Stimulated activated CD4-positive, alpha-beta T cell treated with anti-CD3 and anti-CD28 coated beads, Interleukin-15, amount 100 ng/mL, for 48 hours (primary cell): ENCODE results near the gene CLEC16A.
"Not testable (repeated sequence)": the region's sequence is repeated elsewhere in the genome, so short reads cannot be mapped to it uniquely, and the experiment has no call there.

ENCODE experiments used
- DNase-seq, 2 donors: peaks; one replicate each; pipeline ENCODE4 v3.0.0-alpha.2; 2020; ENCODE audit warnings: low read depth in 2 of 2

Gene CLEC16A

DNA sequence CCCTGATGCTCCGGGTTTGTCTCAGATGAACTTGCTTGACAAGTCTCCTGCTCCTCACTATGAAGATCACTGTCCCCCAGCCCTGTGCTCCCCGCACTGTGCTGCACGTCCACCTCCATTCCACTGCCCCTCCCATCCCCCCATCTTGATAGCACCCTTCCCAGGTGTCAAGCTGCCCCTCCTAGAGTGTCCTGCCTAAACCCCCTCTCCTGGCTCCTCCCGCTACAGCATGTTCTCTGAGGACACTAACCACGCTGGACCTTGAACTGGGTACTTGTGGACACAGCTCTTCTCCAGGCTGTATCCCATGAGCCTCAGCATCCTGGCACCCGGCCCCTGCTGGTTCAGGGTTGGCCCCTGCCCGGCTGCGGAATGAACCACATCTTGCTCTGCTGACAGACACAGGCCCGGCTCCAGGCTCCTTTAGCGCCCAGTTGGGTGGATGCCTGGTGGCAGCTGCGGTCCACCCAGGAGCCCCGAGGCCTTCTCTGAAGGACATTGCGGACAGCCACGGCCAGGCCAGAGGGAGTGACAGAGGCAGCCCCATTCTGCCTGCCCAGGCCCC lies 20.6 kb upstream of the CLEC16A start:
- DNase-seq, result no peak

DNA sequence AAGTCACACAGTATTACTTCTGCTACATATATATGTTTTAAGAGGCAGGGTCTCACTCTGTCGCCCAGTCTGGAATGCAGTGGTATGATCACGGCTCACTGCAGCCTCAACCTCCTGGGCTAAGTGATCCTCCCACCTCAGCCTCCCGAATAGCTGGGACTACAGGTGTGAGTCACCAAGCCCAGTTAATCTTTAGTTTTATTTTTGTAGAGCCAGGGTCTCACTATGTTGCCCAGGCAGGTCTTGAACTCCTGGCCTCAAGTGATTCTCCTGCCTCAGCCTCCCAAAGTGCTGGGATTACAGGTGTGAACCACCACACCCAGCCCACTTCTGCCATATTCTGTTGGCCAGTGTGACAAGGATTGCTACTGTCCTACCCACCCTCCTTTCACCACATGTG lies 19.1 kb upstream of the CLEC16A start:
- not testable (repeated sequence) for DNase-seq

GRCh38 chr16:10926094-10926493 lies 18.3 kb upstream of the CLEC16A start:
- no peak for DNase-seq

DNA sequence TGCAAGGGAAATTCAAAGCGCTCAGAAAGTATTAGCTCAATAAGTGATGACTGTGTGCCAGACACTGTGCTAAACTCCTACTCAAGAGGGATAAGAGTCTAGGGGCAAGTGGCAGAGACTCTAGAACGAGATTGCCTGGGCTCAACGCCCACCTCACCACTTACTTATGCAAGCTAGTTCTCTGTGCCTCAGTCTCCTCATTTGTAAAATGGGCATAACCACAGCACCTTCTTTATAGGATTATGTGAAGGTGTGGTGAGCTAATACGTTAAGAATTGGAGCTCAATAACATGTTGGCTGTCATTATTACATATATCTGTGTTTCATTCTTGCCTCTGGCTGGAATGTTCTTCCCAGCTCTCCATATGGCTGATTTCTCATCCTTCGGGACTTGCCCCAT lies 17.5 kb upstream of the CLEC16A start:
- DNase-seq, result no peak

- DNase-seq, result no peak
Measured at GRCh38 chr16:10927497-10928112, 16.8 kb upstream of the CLEC16A start.

GRCh38 chr16:10929097-10929496 lies 15.3 kb upstream of the CLEC16A start:
- not testable (repeated sequence) for DNase-seq

- no peak for DNase-seq
Measured at GRCh38 chr16:10929853-10930754, 14.3 kb upstream of the CLEC16A start.

- no peak for DNase-seq
Measured at GRCh38 chr16:10930755-10931093, 13.6 kb upstream of the CLEC16A start.

DNA sequence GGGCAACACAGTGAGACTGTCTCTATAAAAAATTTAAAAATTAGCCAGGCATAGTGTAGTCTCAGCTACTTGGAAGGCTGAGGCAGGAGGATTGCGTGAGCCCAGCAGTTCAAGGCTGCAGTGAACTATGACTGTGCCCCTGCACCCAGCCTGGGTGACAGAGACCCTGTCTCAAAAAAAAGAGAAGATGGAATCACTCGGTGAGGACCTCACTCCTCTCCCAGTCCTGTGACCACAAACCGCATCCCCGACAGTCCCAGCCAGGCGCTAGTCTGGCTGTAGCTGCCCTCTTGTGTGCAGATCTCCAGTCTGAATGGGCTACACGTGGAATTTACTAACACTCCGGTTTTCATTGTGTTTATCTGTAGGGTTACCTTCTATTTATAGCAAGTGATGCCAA lies 13.2 kb upstream of the CLEC16A start:
- no peak for DNase-seq

DNA sequence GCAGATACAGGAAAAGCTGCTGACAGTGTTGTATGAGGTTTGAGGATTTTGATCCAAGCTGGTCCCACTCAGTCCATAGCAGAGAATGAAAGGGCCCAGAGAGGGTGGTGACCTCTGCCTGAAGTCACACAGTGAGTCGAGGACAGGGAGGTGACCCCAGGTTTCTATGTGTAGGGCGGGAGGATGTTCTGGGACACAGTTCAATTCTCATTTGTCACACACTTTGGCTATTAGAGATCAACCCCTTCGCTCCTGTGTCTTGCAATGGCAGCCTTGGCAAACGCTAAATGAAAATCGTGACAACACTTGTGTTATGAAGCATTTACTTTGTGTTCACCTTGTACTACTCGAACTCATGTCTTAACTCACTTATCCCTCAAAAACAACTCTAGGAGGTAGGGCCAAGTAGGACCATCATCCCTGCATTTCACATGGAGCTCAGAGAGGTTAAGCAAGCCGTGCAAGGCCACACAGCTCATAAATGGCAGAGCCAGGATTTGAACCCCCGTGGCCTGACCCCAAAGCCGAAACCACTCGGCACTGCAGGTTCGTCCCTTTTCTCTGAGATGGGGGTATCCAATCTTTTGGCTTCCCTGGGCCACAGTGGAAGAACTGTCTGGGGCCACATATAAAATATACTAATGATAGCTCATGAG lies 12.3 kb upstream of the CLEC16A start:
- DNase-seq, result no peak

- DNase-seq, result no peak
Measured at GRCh38 chr16:10932959-10933710, 11.2 kb upstream of the CLEC16A start.

DNA sequence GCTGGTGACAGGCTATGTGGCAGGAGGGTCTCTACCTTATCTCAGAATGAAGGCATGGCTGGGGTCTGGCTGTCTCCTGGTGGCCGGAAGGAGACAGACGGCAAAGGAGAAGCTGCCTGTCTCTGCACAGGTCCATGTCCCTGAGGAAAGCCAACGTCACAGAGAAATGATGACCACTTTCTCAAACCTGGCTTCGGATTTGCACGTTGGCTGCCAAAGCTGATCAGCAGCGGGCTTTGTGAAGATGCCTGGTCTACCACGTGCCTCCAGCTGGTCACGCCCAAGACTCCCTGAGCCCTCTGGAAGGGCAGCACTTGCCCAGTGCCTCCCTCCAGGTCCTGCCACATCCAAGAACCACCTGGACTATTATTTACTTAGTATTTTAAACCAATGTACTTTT lies 10.5 kb upstream of the CLEC16A start:
- DNase-seq, result no peak

DNA sequence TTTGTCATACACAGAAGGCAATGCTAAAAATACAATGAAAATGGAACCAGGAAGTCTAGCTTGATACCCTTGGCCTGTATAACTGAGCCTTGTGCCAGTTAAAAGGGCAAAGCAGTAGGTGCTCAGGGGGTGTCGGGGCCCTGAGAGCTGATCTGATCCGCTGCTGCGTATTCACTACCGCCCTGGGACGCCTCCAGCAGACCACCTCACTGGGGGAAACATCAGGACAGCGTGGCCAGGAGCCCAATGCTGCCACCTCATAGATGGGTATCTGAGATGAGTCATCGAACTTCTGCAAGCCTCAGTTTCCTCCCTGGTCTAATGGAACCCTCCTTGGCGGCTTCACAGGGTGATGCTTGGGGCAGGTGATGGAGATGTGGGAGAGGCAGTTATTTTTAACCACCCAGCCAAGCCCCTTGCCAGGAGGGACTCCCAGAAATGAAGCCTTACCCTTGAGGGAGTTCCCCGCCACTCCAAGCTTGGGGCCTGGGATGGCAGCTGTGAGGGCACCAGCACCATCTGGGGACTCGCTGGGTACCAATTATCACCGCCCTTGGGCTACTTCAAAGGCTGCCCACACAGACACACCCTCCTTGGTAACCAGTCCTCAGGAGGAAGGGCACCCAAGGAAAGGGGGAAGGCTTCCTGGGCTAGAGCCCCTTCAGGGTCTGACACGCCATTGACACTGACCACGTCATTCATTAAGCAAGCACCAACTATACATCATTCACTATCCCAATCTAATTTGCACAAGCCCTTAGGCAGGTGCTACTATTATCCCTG lies 9.8 kb upstream of the CLEC16A start:
- no peak for DNase-seq

DNA sequence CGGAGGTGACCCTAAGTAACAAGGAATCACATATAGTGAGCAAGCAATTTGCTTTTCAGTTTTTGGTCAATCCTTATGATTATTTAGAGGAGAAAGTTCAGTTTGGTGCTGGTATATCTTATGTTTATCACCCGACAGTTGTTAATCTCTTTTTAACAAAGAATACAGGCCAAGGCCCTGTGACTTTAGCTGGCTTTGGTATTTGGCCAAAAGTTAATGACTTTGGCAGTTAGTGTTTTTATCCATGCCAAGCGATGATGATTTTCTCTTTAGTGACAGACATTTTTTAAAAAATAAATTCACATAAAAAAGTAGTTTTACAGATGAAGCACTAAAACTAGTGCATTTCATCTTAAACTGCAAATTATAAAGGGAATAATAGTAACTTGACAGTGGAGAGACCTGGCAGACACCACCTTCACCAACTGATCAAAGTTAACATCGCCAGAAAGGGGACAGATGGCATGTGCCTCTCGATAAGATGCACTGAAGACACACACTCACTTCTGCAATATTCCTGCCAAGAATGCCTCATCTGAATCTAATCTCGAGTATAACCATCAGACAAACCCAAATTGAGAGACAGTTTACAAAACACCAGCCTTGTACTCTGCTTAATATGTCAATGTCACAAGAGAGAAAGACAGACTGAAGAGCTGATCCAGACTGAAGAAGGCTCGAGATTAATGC lies 9.0 kb upstream of the CLEC16A start:
- DNase-seq, result no peak

GRCh38 chr16:10936272-10936984 lies 7.9 kb upstream of the CLEC16A start:
- DNase-seq, result no peak

- no peak for DNase-seq
Measured at GRCh38 chr16:10937068-10937859, 7.1 kb upstream of the CLEC16A start.

DNA sequence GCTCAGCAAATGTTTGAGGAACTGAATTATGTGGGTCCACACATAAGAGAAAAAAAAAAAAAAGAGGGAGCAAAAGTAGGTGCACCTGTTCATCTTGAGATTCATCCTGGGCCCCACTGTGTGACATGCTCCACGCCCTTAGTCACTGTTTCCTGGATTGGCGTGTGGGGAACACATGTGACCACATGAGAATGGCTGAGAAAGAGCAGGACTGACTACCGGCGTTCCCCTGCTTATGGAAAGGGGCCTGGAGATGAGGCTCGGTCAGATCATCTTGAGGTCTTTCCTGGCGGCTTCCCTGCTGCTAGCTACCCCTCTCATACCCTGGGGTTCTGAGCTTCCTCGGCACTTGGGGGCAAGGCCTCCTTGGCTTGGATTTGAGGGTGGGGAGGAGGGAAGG lies 6.0 kb upstream of the CLEC16A start:
- peak in 1 of 2 donors; percentile 41 for DNase-seq

GRCh38 chr16:10938796-10939648 lies 5.3 kb upstream of the CLEC16A start:
- no peak for DNase-seq
